B cell (primary cell): ENCODE measurements around the gene CARNS1. TPM values are rescaled to one million over a fixed set of nuclear protein-coding genes. Genes with fewer than 3 reads are reported as not detected.

Source experiments
- ATAC-seq: fragments of 200-7000 bp; cut with Tn5 transposase; one replicate; pipeline ENCODE4 v1.10.0; 2021; ENCODE audit warnings: low read depth, mild to moderate bottlenecking, moderate number of reproducible peaks, moderate library complexity
- CTCF ChIA-PET: fragments of 350-600 bp; sonication (Branson Sonifier 250); formaldehyde crosslinking; loops from one replicate; lab custom pipeline; 2021; ENCODE audit warnings: antibody characterized with exemption, inconsistent platforms; lab: Charles Lee
- POLR2A ChIA-PET: fragments of 350-600 bp; sonication (Branson Sonifier 250); formaldehyde crosslinking; loops from one replicate; lab custom pipeline; 2021; ENCODE audit warnings: antibody characterized with exemption; lab: Charles Lee
- DNase-seq: peaks from one replicate; pipeline ENCODE4 v3.0.0; 2013
- H2AFZ ChIP-seq: 2 replicates; pipeline ENCODE4 v1.6.1; 2012; ENCODE audit warnings: mild to moderate bottlenecking, low read depth, low read length; ENCODE audit not compliant: insufficient read depth, poor library complexity, severe bottlenecking
- H3K27ac ChIP-seq, 2 donors: 1 replicate in 1 of 2; 2 replicates in 1 of 2; pipeline ENCODE4 v1.5.1; 2012 to 2013; ENCODE audit warnings: low read length in 2 of 2, mild to moderate bottlenecking in 2 of 2, moderate library complexity in 1 of 2
- H3K27me3 ChIP-seq, 4 experiments: fragments of 200-600 bp in 1 of 4; sonication (generic) in 1 of 4; replicated peaks in 1 of 4; 1 replicate in 2 of 4; 2 replicates in 2 of 4; pipeline versions ENCODE4 v1.6.1 to v1.7.0; 2013 to 2016; ENCODE audit warnings: low read length in 3 of 4, mild to moderate bottlenecking in 2 of 4, mixed read lengths in 1 of 4, moderate library complexity in 1 of 4; ENCODE audit not compliant: insufficient read depth in 4 of 4, control insufficient read depth in 3 of 4; ENCODE audit errors: control extremely low read depth in 1 of 4
- H3K36me3 ChIP-seq, 2 experiments: replicated peaks in 1 of 2; 1 replicate in 1 of 2; 2 replicates in 1 of 2; pipeline versions ENCODE4 v1.6.1 to v1.7.1; 2013; ENCODE audit warnings: low read length in 1 of 2; ENCODE audit not compliant: insufficient read depth in 2 of 2, control insufficient read depth in 1 of 2; ENCODE audit errors: control extremely low read depth in 1 of 2, extremely low read depth in 1 of 2
- H3K4me1 ChIP-seq, 2 donors: fragments of 200-600 bp in 1 of 2; sonication (generic) in 1 of 2; 1 replicate in 1 of 2; 2 replicates in 1 of 2; pipeline versions ENCODE4 v1.5.1 to v1.6.1; 2013 to 2017; ENCODE audit warnings: low read length in 2 of 2; ENCODE audit not compliant: control insufficient read depth in 2 of 2, insufficient read depth in 2 of 2
- H3K4me2 ChIP-seq: replicated peaks from 2 replicates; pipeline ENCODE3; 2012; ENCODE audit warnings: mild to moderate bottlenecking, low read depth, low read length; ENCODE audit not compliant: poor library complexity, severe bottlenecking
- H3K4me3 ChIP-seq, 5 experiments: fragments of 200-600 bp in 1 of 5; sonication (generic) in 1 of 5; 1 replicate in 3 of 5; 2 replicates in 2 of 5; pipeline versions ENCODE4 v1.5.1 to v1.7.0; 2011 to 2016; ENCODE audit warnings: low read length in 4 of 5, mild to moderate bottlenecking in 4 of 5, low read depth in 2 of 5, control low read depth in 1 of 5, moderate library complexity in 1 of 5; ENCODE audit not compliant: insufficient read depth in 1 of 5; ENCODE audit errors: control extremely low read depth in 1 of 5, extremely low read depth in 1 of 5
- H3K79me2 ChIP-seq: fragments of 200-600 bp; sonication (generic); one replicate; pipeline ENCODE4 v1.6.0; 2016; ENCODE audit warnings: low read length; ENCODE audit not compliant: control insufficient read depth, insufficient read depth
- H3K9ac ChIP-seq: fragments of 200-600 bp; sonication (generic); 2 replicates; pipeline ENCODE4 v1.6.1; 2017; ENCODE audit warnings: mild to moderate bottlenecking, low read length, moderate library complexity
- H3K9me3 ChIP-seq, 3 donors: one replicate each; pipeline versions ENCODE4 v1.6.1 to v1.7.1; 2013; ENCODE audit warnings: low read length in 2 of 3; ENCODE audit not compliant: control insufficient read depth in 2 of 3, insufficient read depth in 1 of 3; ENCODE audit errors: control extremely low read depth in 1 of 3
- H4K20me1 ChIP-seq: 2 replicates; pipeline ENCODE4 v1.6.0; 2012; ENCODE audit warnings: mild to moderate bottlenecking, low read length; ENCODE audit not compliant: insufficient read depth, control insufficient read depth, poor library complexity, severe bottlenecking
- H3K27ac Mint-ChIP-seq: one replicate; pipeline ENCODE4 v1.8.0; 2021; ENCODE audit warnings: mixed read lengths
- H3K27me3 Mint-ChIP-seq: one replicate; pipeline ENCODE4 v1.8.0; 2021; ENCODE audit warnings: mixed read lengths
- H3K4me1 Mint-ChIP-seq: one replicate; pipeline ENCODE4 v1.8.0; 2021; ENCODE audit warnings: mixed read lengths
- H3K4me3 Mint-ChIP-seq: one replicate; pipeline ENCODE4 v1.8.0; 2021; ENCODE audit warnings: mixed read lengths
- H3K9me3 Mint-ChIP-seq: one replicate; pipeline ENCODE4 v1.8.0; 2022; ENCODE audit warnings: mixed read lengths; ENCODE audit not compliant: insufficient read depth
- EZH2 ChIP-seq: IDR thresholded peaks from 2 replicates; pipeline ENCODE4 v1.6.1; 2012; ENCODE audit warnings: borderline replicate concordance, low read depth, mild to moderate bottlenecking, moderate library complexity, low read length; ENCODE audit not compliant: insufficient read depth, poor library complexity, severe bottlenecking
- WGBS: methylation state at CpG from one replicate; pipeline ENCODE4 v1.1.5; 2013; ENCODE audit warnings: missing lambda C conversion rate; ENCODE audit not compliant: insufficient coverage; 5-methylcytosine and 5-hydroxymethylcytosine counted together
- intact Hi-C: fragments of 100-400 bp; cut with micrococcal nuclease; formaldehyde crosslinking; loops from one replicate; pipeline ENCODE4 v1.10.0; 2022
- polyA plus RNA-seq: library from polyadenylated mRNA; depleted of rRNA; stranded (reverse); fragments of >200 nt; gene quantifications from 2 replicates; pipeline ENCODE4 v1.2.3, GENCODE V29; 2012
- total RNA-seq, 2 donors: library from RNA; stranded (reverse); fragments of 120-200 nt in 1 of 2; gene quantifications; 1 replicate in 1 of 2; 2 replicates in 1 of 2; pipeline versions ENCODE4 v1.2.3 to v1.2.4, GENCODE V29; 2013 to 2022
- TF ChIP-seq, protein P1 (sequence below): fragments of 200-600 bp; IDR thresholded peaks from one replicate; pipeline ENCODE4 v1.8.0; 2022; ENCODE audit warnings: antibody characterized with exemption, mild to moderate bottlenecking

Gene CARNS1
- total and polyA plus RNA-seq, 2 donors (not counting 1 experiment from before 2014, with no cell fraction given) = 24.1 to 41.1 TPM

DNA sequence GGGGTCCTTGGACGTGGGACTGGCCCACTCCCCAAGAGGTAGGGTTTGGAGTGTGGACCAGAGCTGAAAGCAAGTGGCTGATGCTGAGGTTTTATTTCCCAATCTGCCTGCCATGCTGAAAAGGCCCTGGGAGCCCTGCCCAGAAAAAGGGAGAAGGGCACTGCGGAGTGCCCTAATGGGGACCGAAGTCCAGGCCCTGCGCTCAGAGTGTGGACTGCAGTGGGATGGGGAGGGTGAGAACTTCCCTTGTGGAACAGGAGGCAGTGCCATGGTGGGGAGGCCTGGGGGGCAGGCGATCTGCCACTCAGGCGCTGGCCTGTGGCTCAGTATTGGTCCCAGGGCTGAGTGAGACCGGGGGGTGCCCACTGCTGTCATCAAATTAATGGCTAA lies 32.7 kb downstream of the CARNS1 start:
- TF ChIP-seq, protein P1, sequence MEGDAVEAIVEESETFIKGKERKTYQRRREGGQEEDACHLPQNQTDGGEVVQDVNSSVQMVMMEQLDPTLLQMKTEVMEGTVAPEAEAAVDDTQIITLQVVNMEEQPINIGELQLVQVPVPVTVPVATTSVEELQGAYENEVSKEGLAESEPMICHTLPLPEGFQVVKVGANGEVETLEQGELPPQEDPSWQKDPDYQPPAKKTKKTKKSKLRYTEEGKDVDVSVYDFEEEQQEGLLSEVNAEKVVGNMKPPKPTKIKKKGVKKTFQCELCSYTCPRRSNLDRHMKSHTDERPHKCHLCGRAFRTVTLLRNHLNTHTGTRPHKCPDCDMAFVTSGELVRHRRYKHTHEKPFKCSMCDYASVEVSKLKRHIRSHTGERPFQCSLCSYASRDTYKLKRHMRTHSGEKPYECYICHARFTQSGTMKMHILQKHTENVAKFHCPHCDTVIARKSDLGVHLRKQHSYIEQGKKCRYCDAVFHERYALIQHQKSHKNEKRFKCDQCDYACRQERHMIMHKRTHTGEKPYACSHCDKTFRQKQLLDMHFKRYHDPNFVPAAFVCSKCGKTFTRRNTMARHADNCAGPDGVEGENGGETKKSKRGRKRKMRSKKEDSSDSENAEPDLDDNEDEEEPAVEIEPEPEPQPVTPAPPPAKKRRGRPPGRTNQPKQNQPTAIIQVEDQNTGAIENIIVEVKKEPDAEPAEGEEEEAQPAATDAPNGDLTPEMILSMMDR = no peak
- TF ChIP-seq EZH2 = no peak
- peak overlapping the region; percentile 35 for H3K4me3 Mint-ChIP-seq
- Histone ChIP-seq H3K36me3 (no peaks in the 10 kb centered on the region), H3K4me3 (no peak overlapping the region), H3K9me3 (no peaks in the 10 kb centered on the region), H2AFZ (no peak overlapping the region), H3K4me2 (no peak overlapping the region), H3K27me3 (no peaks in the 10 kb centered on the region), H3K9ac (no peak overlapping the region), H3K79me2 (peaks cover 38% of the 10 kb centered on the region), H3K4me1 (peaks cover 67 to 88% of the 10 kb centered on the region in 2 donors), H3K27ac (peak overlapping the region in 1 of 2 donors; percentile 25), H4K20me1 (no peaks in the 10 kb centered on the region)
- 98% methylated on average over 7 of the region's 7 CpGs for WGBS
- peak overlapping the region; percentile 81 for H3K27ac Mint-ChIP-seq
- intact Hi-C loops = no loop called here
- DNase-seq = no peak
- ChIA-PET POLR2A (interaction anchor here (0.6 to 9.6 kb wide), 6 partner anchors 11 to 46 kb away, joined by 3 to 110 read pairs (median 4); partner anchors contain the start of genes PPP1CA and PTPRCAP), CTCF (interaction anchor here (3.6 to 6.8 kb wide), 2 partner anchors 11 kb away, joined by 8 to 43 read pairs; partner anchors contain the start of gene PTPRCAP)
- peaks cover 70% of the 10 kb centered on the region for H3K4me1 Mint-ChIP-seq
- ATAC-seq = no peak
- no peaks in the 10 kb centered on the region for H3K9me3 Mint-ChIP-seq
- H3K27me3 Mint-ChIP-seq = no peaks in the 10 kb centered on the region

DNA sequence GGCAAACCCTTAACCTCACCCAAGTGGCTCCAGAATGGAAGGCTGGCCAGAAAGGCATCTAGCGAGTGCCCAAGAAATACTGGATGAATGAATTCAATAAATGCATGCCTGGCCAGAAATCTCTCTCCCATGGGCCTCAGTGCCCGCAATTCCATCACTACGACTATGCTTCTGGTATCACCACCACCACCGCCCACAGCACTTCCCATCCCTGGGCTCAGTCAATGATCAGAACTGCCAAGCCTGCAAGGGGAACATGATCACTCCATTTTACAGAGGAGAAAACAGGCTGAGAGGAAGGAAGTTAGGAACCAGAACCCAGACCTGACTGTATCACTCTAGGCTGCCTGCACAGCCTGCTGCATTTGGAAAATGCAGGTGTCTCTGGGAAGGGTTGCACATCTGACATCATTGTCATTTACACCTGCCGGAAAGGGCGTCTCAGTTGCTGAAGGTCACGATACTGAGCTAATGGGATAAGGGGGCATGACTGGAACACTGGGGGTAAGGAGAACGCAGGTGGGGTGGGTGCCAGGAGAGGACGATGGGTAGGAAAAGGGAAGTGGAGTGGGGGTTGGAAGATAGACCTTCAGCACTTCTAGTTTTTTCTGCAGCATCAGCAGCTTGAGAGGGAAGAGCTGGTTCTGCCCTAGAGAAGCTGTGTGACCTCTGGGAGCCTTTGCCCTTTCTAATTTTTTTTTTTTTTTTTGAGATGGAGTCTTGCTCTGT lies 33.8 kb downstream of the CARNS1 start:
- Mint-ChIP-seq H3K27me3 (no peaks in the 10 kb centered on the region), H3K4me3 (peak overlapping the region; percentile 33), H3K9me3 (no peaks in the 10 kb centered on the region), H3K27ac (peak overlapping the region; percentile 60), H3K4me1 (peaks cover 64% of the 10 kb centered on the region)
- H3K9ac ChIP-seq = no peak overlapping the region
- POLR2A ChIA-PET = interaction anchor here (0.7 to 9.6 kb wide), 10 partner anchors 10 to 48 kb away, joined by 3 to 110 read pairs (median 4); partner anchors contain the start of genes PPP1CA, PTPRCAP and TMEM134
- peaks cover 70 to 88% of the 10 kb centered on the region in 2 donors for H3K4me1 ChIP-seq
- no peaks in the 10 kb centered on the region for H3K9me3 ChIP-seq
- intact Hi-C loops = no loop called here
- H3K27ac ChIP-seq = no peak overlapping the region
- DNase-seq (no peak), ATAC-seq (no peak)
- H4K20me1 ChIP-seq = no peaks in the 10 kb centered on the region
- WGBS = 54% methylated on average over 9 of the region's 9 CpGs
- no peak for TF ChIP-seq EZH2
- TF ChIP-seq, protein P1 = no peak
- no peak overlapping the region for H2AFZ ChIP-seq
- no peaks in the 10 kb centered on the region for H3K36me3 ChIP-seq
- CTCF ChIA-PET = interaction anchor here (1.5 to 6.8 kb wide), 3 partner anchors 10 to 13 kb away, joined by 3 to 43 read pairs (median 8); partner anchors contain the start of gene PTPRCAP
- H3K79me2 ChIP-seq = peaks cover 44% of the 10 kb centered on the region
- no peak overlapping the region for H3K4me3 ChIP-seq
- H3K4me2 ChIP-seq = peak overlapping the region; percentile 18
- H3K27me3 ChIP-seq = no peaks in the 10 kb centered on the region
